ENCODE results near the gene MYOCD.

MYOCD gene

GRCh38 chr17:12637745-12638651, 27.7 kb upstream of the MYOCD start:
- Histone ChIP-seq H3K79me2 (ENCODE audit: control insufficient read depth, low read length) (no peaks in the 10 kb centered on the region), H3K4me1 (ENCODE audit: control insufficient read depth, low read length) (no peaks in the 10 kb centered on the region), H3K4me2 (ENCODE audit: low read length) (no peak overlapping the region), H3F3A (ENCODE audit: control insufficient read depth, insufficient read depth) (no peaks in the 10 kb centered on the region), H4K20me1 (ENCODE audit: control insufficient read depth, insufficient read depth, low read depth, low read length) (no peaks in the 10 kb centered on the region), H3K27ac (ENCODE audit: low read depth, low read length) (no peak overlapping the region), H3K9me3 (ENCODE audit: control insufficient read depth, insufficient read depth, low read length) (no peaks in the 10 kb centered on the region), H3K9me2 (replicated peaks; ENCODE audit: control insufficient read depth, low read length) (no peaks in the 10 kb centered on the region), H3K36me3 (ENCODE audit: control insufficient read depth, low read length) (no peaks in the 10 kb centered on the region), H3K27me3 (ENCODE audit: control insufficient read depth, low read length) (no peaks in the 10 kb centered on the region), H3K4me3 (ENCODE audit: low read length) (no peak overlapping the region)
- no peak for TF ChIP-seq CTCF (IDR thresholded peaks at IDR 0.05; ENCODE audit: low read depth, low read length, poor library complexity, severe bottlenecking)
- no peak for TF ChIP-seq EZH2phosphoT487 (IDR thresholded peaks at IDR 0.05; ENCODE audit: borderline replicate concordance, low read length)

- Histone ChIP-seq H3K4me1 (ENCODE audit: control insufficient read depth, low read length) (no peaks in the 10 kb centered on the region), H3K36me3 (ENCODE audit: control insufficient read depth, low read length) (no peaks in the 10 kb centered on the region), H3K27me3 (ENCODE audit: control insufficient read depth, low read length) (no peaks in the 10 kb centered on the region), H4K20me1 (ENCODE audit: control insufficient read depth, insufficient read depth, low read depth, low read length) (no peaks in the 10 kb centered on the region), H3F3A (ENCODE audit: control insufficient read depth, insufficient read depth) (no peaks in the 10 kb centered on the region), H3K4me3 (ENCODE audit: low read length) (no peak overlapping the region), H3K27ac (ENCODE audit: low read depth, low read length) (no peak overlapping the region), H3K79me2 (ENCODE audit: control insufficient read depth, low read length) (no peaks in the 10 kb centered on the region), H3K9me2 (replicated peaks; ENCODE audit: control insufficient read depth, low read length) (no peaks in the 10 kb centered on the region), H3K4me2 (ENCODE audit: low read length) (no peak overlapping the region), H3K9me3 (ENCODE audit: control insufficient read depth, insufficient read depth, low read length) (no peaks in the 10 kb centered on the region)
- TF ChIP-seq EZH2phosphoT487 (IDR thresholded peaks at IDR 0.05; ENCODE audit: borderline replicate concordance, low read length) (no peak), CTCF (IDR thresholded peaks at IDR 0.05; ENCODE audit: low read depth, low read length, poor library complexity, severe bottlenecking) (no peak)
Observed at GRCh38 chr17:12640364-12640763, 25.3 kb upstream of the MYOCD start.

DNA sequence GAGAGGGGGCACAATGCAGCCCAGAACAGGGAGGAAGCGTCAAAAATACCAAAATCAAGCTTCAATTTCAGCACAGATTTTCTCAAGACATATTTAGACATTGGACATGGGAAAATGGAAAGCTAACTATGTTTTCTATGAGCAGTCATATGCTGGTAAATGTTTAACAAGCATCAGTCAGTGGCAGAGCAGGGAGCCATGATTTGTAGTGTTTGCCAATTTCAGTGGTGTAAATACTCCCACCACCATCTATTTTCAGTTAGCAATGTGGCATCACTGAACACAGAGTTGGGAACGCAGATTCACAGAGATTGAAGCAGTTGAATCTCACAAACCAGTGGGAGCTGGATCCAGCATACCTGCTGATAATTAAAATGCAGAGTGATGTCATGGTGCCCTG, 24.6 kb upstream of the MYOCD start:
- H3K27ac ChIP-seq (ENCODE audit: low read depth, low read length) = no peak overlapping the region
- H3K36me3 ChIP-seq (ENCODE audit: control insufficient read depth, low read length) = no peaks in the 10 kb centered on the region
- H3F3A ChIP-seq (ENCODE audit: control insufficient read depth, insufficient read depth) = no peaks in the 10 kb centered on the region
- no peaks in the 10 kb centered on the region for H3K9me2 ChIP-seq (replicated peaks; ENCODE audit: control insufficient read depth, low read length)
- H3K4me2 ChIP-seq (ENCODE audit: low read length) = no peak overlapping the region
- no peak overlapping the region for H3K4me3 ChIP-seq (ENCODE audit: low read length)
- no peaks in the 10 kb centered on the region for H3K27me3 ChIP-seq (ENCODE audit: control insufficient read depth, low read length)
- H3K4me1 ChIP-seq (ENCODE audit: control insufficient read depth, low read length) = no peaks in the 10 kb centered on the region
- TF ChIP-seq EZH2phosphoT487 (IDR thresholded peaks at IDR 0.05; ENCODE audit: borderline replicate concordance, low read length) = no peak
- no peak for TF ChIP-seq CTCF (IDR thresholded peaks at IDR 0.05; ENCODE audit: low read depth, low read length, poor library complexity, severe bottlenecking)
- no peaks in the 10 kb centered on the region for H3K9me3 ChIP-seq (ENCODE audit: control insufficient read depth, insufficient read depth, low read length)
- H3K79me2 ChIP-seq (ENCODE audit: control insufficient read depth, low read length) = no peaks in the 10 kb centered on the region
- H4K20me1 ChIP-seq (ENCODE audit: control insufficient read depth, insufficient read depth, low read depth, low read length) = no peaks in the 10 kb centered on the region
